GM12878 (cell line): ENCODE data around the gene RBM8A.
A peak's percentile ranks its signal among the peaks of the same experiment; 100 is the strongest.

Experiments used
- CBX5 ChIP-seq: sonication (generic); IDR thresholded peaks from 2 replicates; pipeline ENCODE4 v1.6.1; 2016; ENCODE audit warnings: low read depth, moderate library complexity, mild to moderate bottlenecking, inconsistent platforms
- CTCF ChIP-seq, 3 experiments: IDR thresholded peaks in 2 of 3; conservative IDR thresholded peaks in 1 of 3; 2 replicates each; pipeline ENCODE4 v1.5.1; 2011; ENCODE audit warnings: low read depth in 3 of 3, low read length in 3 of 3, mild to moderate bottlenecking in 3 of 3, control low read depth in 2 of 3, moderate library complexity in 2 of 3, inconsistent platforms in 1 of 3, mixed read lengths in 1 of 3; ENCODE audit not compliant: control insufficient read depth in 2 of 3, insufficient read depth in 1 of 3; ENCODE audit errors: extremely low read depth in 1 of 3
- EZH2 ChIP-seq: IDR thresholded peaks from 2 replicates; pipeline ENCODE4 v1.6.1; 2012; ENCODE audit warnings: low read depth, mild to moderate bottlenecking, control low read depth, inconsistent platforms, low read length, borderline replicate concordance; ENCODE audit not compliant: control insufficient read depth
- FOS ChIP-seq: IDR thresholded peaks from 3 replicates; pipeline ENCODE4 v1.6.1; 2011; ENCODE audit warnings: borderline replicate concordance; ENCODE audit not compliant: insufficient read length; ENCODE audit errors: extremely low read depth
- FOXM1 ChIP-seq: IDR thresholded peaks from 2 replicates; pipeline ENCODE4 v1.6.1; 2012; ENCODE audit warnings: low read depth, mild to moderate bottlenecking, inconsistent platforms, low read length, moderate library complexity
- GABPA ChIP-seq: IDR thresholded peaks from 2 replicates; pipeline ENCODE4 v1.6.1; 2014; ENCODE audit warnings: antibody characterized with exemption, low read depth, mild to moderate bottlenecking, inconsistent platforms
- KAT2A ChIP-seq: conservative IDR thresholded peaks from 2 replicates; pipeline ENCODE4 v1.6.1; 2011; ENCODE audit warnings: low read depth, low read length; ENCODE audit not compliant: control insufficient read depth
- MYC ChIP-seq: IDR thresholded peaks from 2 replicates; pipeline ENCODE4 v1.6.1; 2011; ENCODE audit warnings: mild to moderate bottlenecking, low read length, moderate library complexity, inconsistent platforms; ENCODE audit not compliant: insufficient read depth, insufficient replicate concordance, insufficient read length, severe bottlenecking
- POLR2AphosphoS5 ChIP-seq: IDR thresholded peaks from 2 replicates; pipeline ENCODE4 v1.6.1; 2011; ENCODE audit warnings: mild to moderate bottlenecking, low read length, inconsistent platforms
- REST ChIP-seq: IDR thresholded peaks from 2 replicates; pipeline ENCODE4 v1.6.1; 2012; ENCODE audit warnings: mild to moderate bottlenecking, low read depth, low read length
- SIN3A ChIP-seq: IDR thresholded peaks from 2 replicates; pipeline ENCODE4 v1.6.1; 2012; ENCODE audit warnings: low read depth, low read length, improper control_type of control experiment
- TCF7 ChIP-seq: IDR thresholded peaks from 2 replicates; pipeline ENCODE4 v1.6.1; 2014; ENCODE audit warnings: antibody characterized with exemption, borderline replicate concordance
- ZBTB11 ChIP-seq: fragments of 450-650 bp; formaldehyde crosslinking; IDR thresholded peaks from 2 replicates; pipeline ENCODE4 v1.5.0; 2022; ENCODE audit warnings: mild to moderate bottlenecking, missing genetic modification characterization
- ZNF622 ChIP-seq: fragments of 450-650 bp; IDR thresholded peaks from 2 replicates; pipeline ENCODE4 v1.6.1; 2017; ENCODE audit warnings: mild to moderate bottlenecking, inconsistent platforms

GRCh38 chr1:145927063-145927886 lies at the start of gene RBM8A:
- TF ChIP-seq MYC (no peak), EZH2 (no peak), REST (no peak), POLR2AphosphoS5 (peak; percentile 96), TCF7 (no peak; the same call in 1 of the 2 replicates), FOS (no peak), CTCF (IDR thresholded peaks at IDR 0.05 in 2 of 3, conservative IDR thresholded peaks at IDR 0.05 in 1 of 3; ENCODE audit: control insufficient read depth in 2 of 3, extremely low read depth in 1 of 3, insufficient read depth in 1 of 3, low read depth in 3 of 3, low read length in 3 of 3) (peak; percentile 37 to 67 (median 58)), KAT2A (no peak), GABPA (peak; percentile 83), FOXM1 (0 out of 2 replicates have a peak, but pooled peaks have one; percentile 48), CBX5 (no peak), ZNF622 (no peak), SIN3A (peak; percentile 81; the same call in 1 of the 2 replicates), ZBTB11 (CRISPR knock-in tag) (no peak)
